H9 (cell line): ENCODE results near the gene IRF1. TPM values are rescaled to one million over a fixed set of nuclear protein-coding genes. Genes with fewer than 3 reads are reported as not detected.

Experiments
- DNase-seq: peaks from one replicate; pipeline ENCODE4 v3.0.0-alpha.2; 2017
- H2AFZ ChIP-seq: one replicate; pipeline ENCODE4 v1.6.1; 2013; ENCODE audit warnings: mild to moderate bottlenecking, low read length, control low read depth, moderate library complexity
- H2AK5ac ChIP-seq: 2 replicates; pipeline ENCODE4 v1.6.1; 2013; ENCODE audit warnings: low read length, control low read depth, mixed read lengths; ENCODE audit not compliant: insufficient read length
- H2BK120ac ChIP-seq: one replicate; pipeline ENCODE4 v1.6.1; 2013; ENCODE audit warnings: low read depth, mild to moderate bottlenecking, low read length, control low read depth, inconsistent platforms; ENCODE audit not compliant: poor library complexity, severe bottlenecking
- H2BK12ac ChIP-seq: 2 replicates; pipeline ENCODE4 v1.6.1; 2013; ENCODE audit warnings: low read length, control low read depth, mixed read lengths, low read depth; ENCODE audit not compliant: insufficient read length
- H2BK15ac ChIP-seq: 2 replicates; pipeline ENCODE4 v1.6.1; 2013; ENCODE audit warnings: low read depth, low read length, control low read depth
- H2BK20ac ChIP-seq: one replicate; pipeline ENCODE4 v1.6.1; 2013; ENCODE audit warnings: low read depth, mild to moderate bottlenecking, low read length, control low read depth, inconsistent platforms; ENCODE audit not compliant: poor library complexity, severe bottlenecking
- H2BK5ac ChIP-seq: 2 replicates; pipeline ENCODE4 v1.6.1; 2013; ENCODE audit warnings: low read length, control low read depth, mixed read lengths; ENCODE audit not compliant: insufficient read length
- H3K14ac ChIP-seq: 2 replicates; pipeline ENCODE4 v1.6.1; 2013; ENCODE audit warnings: low read length, control low read depth; ENCODE audit not compliant: insufficient read depth
- H3K18ac ChIP-seq: 2 replicates; pipeline ENCODE4 v1.6.1; 2013; ENCODE audit warnings: low read depth, mild to moderate bottlenecking, mixed read lengths, low read length, control low read depth; ENCODE audit not compliant: insufficient read length
- H3K23ac ChIP-seq: 2 replicates; pipeline ENCODE4 v1.6.1; 2013; ENCODE audit warnings: low read length, control low read depth, mixed read lengths, low read depth; ENCODE audit not compliant: insufficient read length
- H3K23me2 ChIP-seq: 2 replicates; pipeline ENCODE4 v1.6.1; 2013; ENCODE audit warnings: low read depth, mild to moderate bottlenecking, mixed read lengths, low read length, control low read depth; ENCODE audit not compliant: insufficient read length, poor library complexity, severe bottlenecking
- H3K27ac ChIP-seq: 2 replicates; pipeline ENCODE4 v1.5.1; 2013; ENCODE audit warnings: low read length, control low read depth, mixed read lengths, low read depth; ENCODE audit not compliant: insufficient read length
- H3K27me3 ChIP-seq: 2 replicates; pipeline ENCODE4 v1.6.1; 2013; ENCODE audit warnings: low read length, control low read depth, inconsistent platforms; ENCODE audit not compliant: insufficient read depth
- H3K4ac ChIP-seq: 2 replicates; pipeline ENCODE4 v1.6.1; 2013; ENCODE audit warnings: low read depth, mild to moderate bottlenecking, control low read depth, inconsistent platforms, low read length, moderate library complexity
- H3K4me1 ChIP-seq: 2 replicates; pipeline ENCODE4 v1.6.1; 2013; ENCODE audit warnings: low read length, control low read depth, inconsistent platforms; ENCODE audit not compliant: insufficient read depth
- H3K4me2 ChIP-seq: 2 replicates; pipeline ENCODE4 v1.6.1; 2013; ENCODE audit warnings: low read length, control low read depth, mixed read lengths; ENCODE audit not compliant: insufficient read length, insufficient read depth
- H3K56ac ChIP-seq: 2 replicates; pipeline ENCODE4 v1.6.1; 2013; ENCODE audit warnings: low read depth, mild to moderate bottlenecking, mixed read lengths, low read length, control low read depth; ENCODE audit not compliant: insufficient read length
- H3K79me1 ChIP-seq: 2 replicates; pipeline ENCODE4 v1.6.1; 2013; ENCODE audit warnings: low read depth, mild to moderate bottlenecking, moderate library complexity, low read length, control low read depth, inconsistent platforms; ENCODE audit not compliant: insufficient read depth, poor library complexity, severe bottlenecking
- H3K79me2 ChIP-seq: 2 replicates; pipeline ENCODE4 v1.6.1; 2013; ENCODE audit warnings: low read length, control low read depth, inconsistent platforms; ENCODE audit not compliant: insufficient read depth
- H3K9ac ChIP-seq: 2 replicates; pipeline ENCODE4 v1.6.1; 2013; ENCODE audit warnings: low read length, control low read depth, mixed read lengths; ENCODE audit not compliant: insufficient read length; ENCODE audit errors: extremely low read depth
- H3K9me3 ChIP-seq: one replicate; pipeline ENCODE4 v1.6.1; 2013; ENCODE audit warnings: low read depth, low read length, inconsistent platforms; ENCODE audit not compliant: control insufficient read depth
- H3T11ph ChIP-seq: one replicate; pipeline ENCODE4 v1.6.1; 2013; ENCODE audit warnings: mild to moderate bottlenecking, low read length, control low read depth, inconsistent platforms
- H4K20me1 ChIP-seq: one replicate; pipeline ENCODE4 v1.6.1; 2013; ENCODE audit not compliant: control insufficient read depth, insufficient read length, insufficient read depth
- H4K5ac ChIP-seq: 2 replicates; pipeline ENCODE4 v1.6.1; 2013; ENCODE audit warnings: low read depth, mild to moderate bottlenecking, mixed read lengths, low read length, control low read depth; ENCODE audit not compliant: insufficient read length
- H4K8ac ChIP-seq: replicated peaks from 2 replicates; pipeline ENCODE4 v1.6.1; 2013; ENCODE audit warnings: low read length, control low read depth, mixed read lengths, low read depth; ENCODE audit not compliant: insufficient read length
- H4K91ac ChIP-seq: 2 replicates; pipeline ENCODE4 v1.6.1; 2013; ENCODE audit warnings: low read depth, mild to moderate bottlenecking, moderate library complexity, mixed read lengths, low read length, control low read depth; ENCODE audit not compliant: insufficient read length
- H3K27ac Mint-ChIP-seq, 3 experiments: 2 replicates in 2 of 3; 3 replicates in 1 of 3; pipeline ENCODE4 v1.8.0; 2020 to 2021; ENCODE audit warnings: mixed read lengths in 3 of 3, mild to moderate bottlenecking in 1 of 3, moderate library complexity in 1 of 3
- H3K27me3 Mint-ChIP-seq: 2 replicates; pipeline ENCODE4 v1.8.0; 2021; ENCODE audit warnings: low read depth, mild to moderate bottlenecking, moderate library complexity, mixed read lengths
- H3K36me3 Mint-ChIP-seq, 3 experiments: 2 replicates in 2 of 3; 3 replicates in 1 of 3; pipeline ENCODE4 v1.8.0; 2020 to 2021; ENCODE audit warnings: low read depth in 3 of 3, mixed read lengths in 3 of 3; ENCODE audit not compliant: insufficient read depth in 1 of 3
- H3K4me1 Mint-ChIP-seq, 2 experiments: 2 replicates each; pipeline ENCODE4 v1.8.0; 2020; ENCODE audit warnings: mixed read lengths in 2 of 2
- H3K4me3 Mint-ChIP-seq, 2 experiments: 2 replicates in 1 of 2; 3 replicates in 1 of 2; pipeline ENCODE4 v1.8.0; 2020 to 2021; ENCODE audit warnings: mild to moderate bottlenecking in 2 of 2, mixed read lengths in 2 of 2, moderate library complexity in 1 of 2
- H3K9me3 Mint-ChIP-seq, 2 experiments: 2 replicates in 1 of 2; 3 replicates in 1 of 2; pipeline ENCODE4 v1.8.0; 2020; ENCODE audit warnings: mild to moderate bottlenecking in 2 of 2, mixed read lengths in 2 of 2, moderate library complexity in 1 of 2
- WGBS: extraction: QIAGEN DNeasy Blood & Tissue Kit; methylation state at CpG from one replicate; pipeline ENCODE4 v1.1.7; 2013; ENCODE audit warnings: missing lambda C conversion rate, low lambda C conversion rate, mixed read lengths; ENCODE audit not compliant: insufficient read length; ENCODE audit errors: extremely low coverage; 5-methylcytosine and 5-hydroxymethylcytosine counted together
- long read RNA-seq: library from polyadenylated mRNA; unstranded; transcript quantifications from one replicate; pipeline ENCODE4 v2.0.0, GENCODE V29; 2020
- total RNA-seq: library from RNA; stranded (reverse); gene quantifications from 2 replicates; pipeline ENCODE4 v1.2.1, GENCODE V29; 2021
- TF ChIP-seq, protein P1 (sequence below): fragments of 200-600 bp; sonication (generic); conservative IDR thresholded peaks from 3 replicates; pipeline ENCODE4 v1.8.0; 2021; ENCODE audit warnings: antibody characterized with exemption, mild to moderate bottlenecking

Gene IRF1, protein sequence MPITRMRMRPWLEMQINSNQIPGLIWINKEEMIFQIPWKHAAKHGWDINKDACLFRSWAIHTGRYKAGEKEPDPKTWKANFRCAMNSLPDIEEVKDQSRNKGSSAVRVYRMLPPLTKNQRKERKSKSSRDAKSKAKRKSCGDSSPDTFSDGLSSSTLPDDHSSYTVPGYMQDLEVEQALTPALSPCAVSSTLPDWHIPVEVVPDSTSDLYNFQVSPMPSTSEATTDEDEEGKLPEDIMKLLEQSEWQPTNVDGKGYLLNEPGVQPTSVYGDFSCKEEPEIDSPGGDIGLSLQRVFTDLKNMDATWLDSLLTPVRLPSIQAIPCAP
- total RNA-seq: 7.2 and 8.7 TPM in 2 replicates
- long read RNA-seq, transcript IRF1-201 (10 exons, 3,579 nt): major isoform, 26 of 34 reads
- long read RNA-seq, partial matches to known transcripts: 0 of 34 reads
- long read RNA-seq, other reads (novel, unspliced or antisense): 6 of 34 reads

DNA sequence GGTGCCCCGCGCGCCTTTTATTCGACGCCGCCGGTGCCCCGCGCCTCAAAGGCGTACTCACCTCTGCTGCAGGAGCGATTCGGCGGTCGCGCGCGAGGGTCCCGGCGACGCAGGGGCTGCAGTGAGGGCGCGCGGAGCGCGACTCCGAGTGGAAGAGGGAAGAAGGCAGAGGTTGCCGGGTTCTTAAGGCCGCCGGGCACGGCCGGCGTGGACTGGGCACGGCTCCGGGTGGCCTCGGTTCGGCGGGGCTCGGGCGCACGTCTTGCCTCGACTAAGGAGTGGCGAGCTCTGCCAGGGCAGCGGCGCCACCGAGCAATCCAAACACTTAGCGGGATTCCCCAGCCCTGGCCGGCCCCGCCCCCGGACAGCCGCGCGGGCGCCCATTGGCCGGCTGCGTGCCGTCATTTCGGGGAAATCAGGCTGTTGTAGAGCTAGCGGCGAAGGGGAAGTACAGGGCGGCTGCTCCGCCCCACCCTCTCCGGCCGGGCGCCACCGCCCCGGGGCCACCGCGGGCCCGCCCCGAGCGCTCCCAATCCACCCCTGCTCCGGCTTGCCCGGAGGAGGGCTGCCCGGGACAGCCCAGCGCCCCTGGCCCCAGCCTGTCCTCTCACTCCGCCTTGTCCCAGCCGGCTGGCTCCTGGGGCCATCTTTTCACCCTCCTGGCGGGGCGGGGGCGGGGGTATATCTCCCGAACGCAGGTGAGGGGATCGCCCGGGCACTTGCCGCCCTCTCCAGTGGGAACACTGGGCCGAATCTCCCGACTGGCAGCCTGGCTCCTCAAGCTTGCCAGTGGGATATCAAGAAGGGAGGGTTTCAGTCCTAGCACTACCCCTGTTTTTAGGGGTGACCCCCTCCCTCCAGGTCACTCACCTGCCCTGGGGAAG is at the start of gene IRF1:
IRF1 (minus strand) TSS at position 290 of the 884 bp plus-strand sequence. CDS start 1,295 bp downstream, outside the sequence.
- Histone ChIP-seq H3K4me1 (no peaks in the 10 kb centered on the region), H3K56ac (no peak within 1 kb of the TSS), H3T11ph (no peak within 1 kb of the TSS), H3K4me2 (peak within 1 kb of the TSS; percentile 76), H3K79me1 (no peaks in the 10 kb centered on the region), H3K14ac (peak within 1 kb of the TSS; percentile 78), H2BK15ac (no peak within 1 kb of the TSS; the same call in 1 of the 2 replicates), H3K79me2 (no peaks in the 10 kb centered on the region; the same call in 1 of the 2 replicates), H2AFZ (no peak within 1 kb of the TSS), H3K23me2 (peaks cover 17% of the 10 kb centered on the region), H2AK5ac (no peak within 1 kb of the TSS), H3K27me3 (no peaks in the 10 kb centered on the region; the same call in 1 of the 2 replicates), H2BK20ac (no peak within 1 kb of the TSS), H3K23ac (no peak within 1 kb of the TSS), H3K4ac (no peak within 1 kb of the TSS), H4K5ac (no peak within 1 kb of the TSS), H2BK120ac (no peak within 1 kb of the TSS), H3K27ac (no peak within 1 kb of the TSS), H3K18ac (peak within 1 kb of the TSS; percentile 80), H4K91ac (no peak within 1 kb of the TSS), H2BK5ac (no peak within 1 kb of the TSS), H3K9me3 (no peaks in the 10 kb centered on the region), H3K9ac (no peak within 1 kb of the TSS), H2BK12ac (no peak within 1 kb of the TSS), H4K20me1 (no peaks in the 10 kb centered on the region), H4K8ac (no peak within 1 kb of the TSS)
- H3K4me1 Mint-ChIP-seq: peaks cover 27 to 28% of the 10 kb centered on the region in 2 experiments
- peaks cover 31% of the 10 kb centered on the region for H3K27me3 Mint-ChIP-seq
- no peak within 1 kb of the TSS for H3K27ac Mint-ChIP-seq
- H3K9me3 Mint-ChIP-seq: no peaks in the 10 kb centered on the region; a peak in 1 of 5 replicates
- WGBS: no CpG with 5 or more reads among the region's 87 CpGs
- TF ChIP-seq, protein P1, sequence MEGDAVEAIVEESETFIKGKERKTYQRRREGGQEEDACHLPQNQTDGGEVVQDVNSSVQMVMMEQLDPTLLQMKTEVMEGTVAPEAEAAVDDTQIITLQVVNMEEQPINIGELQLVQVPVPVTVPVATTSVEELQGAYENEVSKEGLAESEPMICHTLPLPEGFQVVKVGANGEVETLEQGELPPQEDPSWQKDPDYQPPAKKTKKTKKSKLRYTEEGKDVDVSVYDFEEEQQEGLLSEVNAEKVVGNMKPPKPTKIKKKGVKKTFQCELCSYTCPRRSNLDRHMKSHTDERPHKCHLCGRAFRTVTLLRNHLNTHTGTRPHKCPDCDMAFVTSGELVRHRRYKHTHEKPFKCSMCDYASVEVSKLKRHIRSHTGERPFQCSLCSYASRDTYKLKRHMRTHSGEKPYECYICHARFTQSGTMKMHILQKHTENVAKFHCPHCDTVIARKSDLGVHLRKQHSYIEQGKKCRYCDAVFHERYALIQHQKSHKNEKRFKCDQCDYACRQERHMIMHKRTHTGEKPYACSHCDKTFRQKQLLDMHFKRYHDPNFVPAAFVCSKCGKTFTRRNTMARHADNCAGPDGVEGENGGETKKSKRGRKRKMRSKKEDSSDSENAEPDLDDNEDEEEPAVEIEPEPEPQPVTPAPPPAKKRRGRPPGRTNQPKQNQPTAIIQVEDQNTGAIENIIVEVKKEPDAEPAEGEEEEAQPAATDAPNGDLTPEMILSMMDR: no peak
- DNase-seq: peak; percentile 96
- peak within 1 kb of the TSS; percentile 71 to 83 for H3K4me3 Mint-ChIP-seq
- peaks cover 9 to 16% (median 14%) of the 10 kb centered on the region in 3 experiments; a peak in 6 of 7 replicates for H3K36me3 Mint-ChIP-seq
